Activated CD4-positive, alpha-beta T cell treated with anti-CD3 and anti-CD28 coated beads, Interleukin-10, Interleukin-2, amounts not matched to agents 100 ng/mL and 50 ng/mL, durations not matched to agents 16 hours and 8 hours (primary cell): ENCODE measurements around the gene SETD5.

Experiments used
- DNase-seq: peaks from one replicate; pipeline ENCODE4 v3.0.0-alpha.2; 2020

The SETD5 gene

DNA sequence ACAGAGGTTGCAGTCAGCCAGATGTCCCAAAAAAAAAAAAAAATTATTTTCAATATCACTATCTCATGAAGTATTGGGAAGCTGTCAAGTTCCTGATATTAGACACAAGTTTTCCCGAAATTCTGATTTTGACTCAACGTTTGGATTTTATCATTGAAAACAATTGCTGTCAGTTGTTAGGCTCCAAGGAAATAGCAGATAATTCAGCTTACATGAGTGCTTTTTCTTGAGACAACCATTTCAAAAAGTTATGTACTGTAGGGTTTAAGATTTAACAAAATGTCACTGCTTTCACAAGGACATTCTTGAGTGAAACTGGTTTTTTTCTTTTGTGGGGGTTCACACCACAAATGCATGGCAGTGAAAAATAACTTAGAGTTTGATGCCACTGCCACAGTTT, 9.3 kb upstream of the SETD5 start:
- no peak for DNase-seq

DNA sequence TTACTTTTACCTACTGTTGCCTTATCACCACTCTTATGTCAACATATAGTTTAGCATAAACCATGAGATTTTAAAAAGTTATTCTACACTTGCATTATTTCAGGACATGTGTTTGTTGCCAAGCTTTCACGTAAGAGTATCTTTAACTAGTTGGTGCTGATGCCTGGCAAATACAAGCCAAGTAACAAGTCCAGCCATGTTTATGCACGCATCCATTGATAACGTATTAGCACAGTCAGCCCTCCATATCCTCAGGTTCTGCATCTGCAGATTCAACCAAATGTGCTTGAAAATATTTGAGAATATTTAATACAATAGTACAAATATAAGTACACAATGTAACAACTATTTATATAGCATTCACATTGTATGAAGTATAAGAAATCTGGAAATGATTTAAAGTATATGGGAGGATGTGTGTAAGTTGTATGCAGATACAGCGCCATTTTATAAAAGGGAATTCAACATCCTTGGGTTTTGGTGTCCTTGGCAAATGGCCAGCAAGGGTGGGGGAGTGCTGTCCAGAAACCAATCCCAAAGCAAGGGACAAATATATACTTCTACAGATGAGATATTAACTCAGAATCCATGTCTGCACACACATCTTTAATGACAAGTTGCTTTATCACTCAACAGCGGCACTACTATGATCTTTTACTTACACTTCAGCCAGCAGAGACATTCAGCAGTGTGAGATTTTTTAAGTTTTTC, 8.7 kb upstream of the SETD5 start:
- DNase-seq, result no peak

DNA sequence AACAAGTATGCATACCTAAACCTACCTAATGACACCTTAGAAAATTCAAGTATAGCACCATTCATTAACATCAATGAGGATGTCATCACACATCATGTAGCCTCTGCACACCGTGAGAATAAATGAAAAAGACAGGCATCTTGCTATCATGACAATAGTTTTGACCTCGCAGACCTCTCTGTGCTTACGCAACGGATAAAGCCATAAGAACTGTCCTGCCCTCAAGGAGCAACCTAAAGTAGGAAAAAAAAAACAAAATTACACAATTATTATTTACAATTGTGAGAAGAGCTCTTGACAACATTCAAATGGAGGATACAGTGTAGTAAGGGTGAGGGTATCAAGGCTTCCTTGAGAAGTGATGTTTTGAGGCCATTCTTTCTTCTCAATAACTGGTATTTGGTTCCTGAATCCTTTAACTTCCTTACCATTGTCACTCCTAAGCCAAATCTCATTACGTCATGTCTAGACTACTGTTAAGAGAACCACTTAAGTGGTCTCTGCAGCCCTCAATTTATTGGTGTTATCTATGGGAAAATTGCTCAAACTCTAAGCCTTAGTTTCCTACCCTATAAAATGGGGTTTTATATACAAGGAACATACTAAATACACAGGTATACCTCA, 7.0 kb upstream of the SETD5 start:
- no peak for DNase-seq

DNA sequence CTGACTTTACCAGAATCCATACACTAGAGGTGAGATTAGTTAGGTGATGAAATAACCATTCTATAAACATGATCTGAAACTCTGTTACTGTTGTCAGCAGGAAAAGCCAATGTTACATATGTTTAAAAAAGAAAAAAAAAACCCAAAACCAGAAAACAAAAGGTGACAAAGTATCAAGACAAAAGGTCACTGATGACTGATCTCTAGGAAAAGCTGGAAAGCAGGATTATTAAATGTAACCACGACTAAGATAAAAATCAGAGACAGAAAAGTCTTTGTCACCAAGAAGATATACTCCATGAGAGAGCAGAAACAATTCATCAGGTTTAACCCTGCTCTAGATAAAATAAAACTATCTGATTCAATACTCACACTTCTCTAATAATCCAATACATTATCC, 5.4 kb upstream of the SETD5 start:
- no peak for DNase-seq

DNA sequence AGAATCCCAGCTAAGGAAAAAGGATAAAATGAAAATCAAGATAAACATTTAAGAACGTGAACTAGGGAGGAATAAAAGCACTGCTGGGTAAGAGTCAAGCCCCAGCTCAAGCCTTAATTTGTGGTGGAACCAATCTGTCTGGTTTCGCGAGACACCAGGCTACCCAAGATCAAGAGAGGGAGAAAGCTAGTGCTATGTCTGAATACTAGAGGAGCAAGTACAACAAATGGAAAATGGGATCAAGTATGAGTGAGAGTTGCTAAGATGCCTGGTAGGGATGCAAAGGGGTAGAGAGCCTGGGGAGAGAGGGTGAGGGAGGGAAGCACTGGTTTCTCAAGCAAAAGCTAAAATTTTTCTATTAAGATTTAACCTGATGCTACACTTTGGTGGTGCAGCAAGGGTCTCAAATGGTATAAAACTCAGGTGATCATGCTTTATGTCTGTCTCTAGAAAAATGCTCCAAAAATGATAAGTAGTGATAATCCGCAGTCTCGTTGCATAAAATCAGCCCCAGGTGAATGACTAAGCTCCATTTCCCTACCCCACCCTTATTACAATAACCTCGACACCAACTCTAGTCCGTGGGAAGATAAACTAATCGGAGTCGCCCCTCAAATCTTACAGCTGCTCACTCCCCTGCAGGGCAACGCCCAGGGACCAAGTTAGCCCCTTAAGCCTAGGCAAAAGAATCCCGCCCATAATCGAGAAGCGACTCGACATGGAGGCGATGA, 1.7 kb upstream of the SETD5 start:
- no peak for DNase-seq

DNA sequence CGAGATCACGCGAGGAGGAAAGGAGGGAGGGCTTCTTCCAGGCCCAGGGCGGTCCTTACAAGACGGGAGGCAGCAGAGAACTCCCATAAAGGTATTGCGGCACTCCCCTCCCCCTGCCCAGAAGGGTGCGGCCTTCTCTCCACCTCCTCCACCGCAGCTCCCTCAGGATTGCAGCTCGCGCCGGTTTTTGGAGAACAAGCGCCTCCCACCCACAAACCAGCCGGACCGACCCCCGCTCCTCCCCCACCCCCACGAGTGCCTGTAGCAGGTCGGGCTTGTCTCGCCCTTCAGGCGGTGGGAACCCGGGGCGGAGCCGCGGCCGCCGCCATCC, 1.1 kb upstream of the SETD5 start:
- DNase-seq, result peak; percentile 94

DNA sequence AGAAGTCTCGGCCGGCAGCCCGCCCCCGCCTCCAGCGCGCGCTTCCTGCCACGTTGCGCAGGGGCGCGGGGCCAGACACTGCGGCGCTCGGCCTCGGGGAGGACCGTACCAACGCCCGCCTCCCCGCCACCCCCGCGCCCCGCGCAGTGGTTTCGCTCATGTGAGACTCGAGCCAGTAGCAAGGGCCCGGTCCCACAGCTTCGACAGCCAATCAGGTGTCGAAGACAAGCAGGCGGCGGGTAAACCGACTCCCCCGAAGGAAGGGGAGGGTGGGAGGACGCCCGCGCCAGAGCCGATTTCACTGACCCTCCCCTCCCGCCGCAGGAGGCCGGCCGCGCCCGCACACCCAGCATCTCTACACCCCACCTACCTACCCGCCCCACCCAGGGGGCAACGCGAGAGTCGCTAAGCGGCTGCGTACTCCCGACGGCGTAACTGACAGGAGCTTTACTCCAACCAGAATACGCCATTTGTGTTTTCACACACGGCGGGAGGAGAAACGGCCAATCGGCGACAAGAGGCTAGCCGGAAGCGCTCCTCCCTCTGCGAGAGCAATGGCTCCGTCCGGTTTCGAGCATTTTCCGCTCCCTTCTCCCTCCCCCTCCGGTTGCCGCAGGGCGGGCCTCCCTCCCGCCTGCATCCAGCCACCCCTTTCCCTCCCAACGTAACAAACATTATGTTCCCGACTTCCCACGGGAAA, 633 bp upstream of the SETD5 start:
- DNase-seq, result peak; percentile 99

DNA sequence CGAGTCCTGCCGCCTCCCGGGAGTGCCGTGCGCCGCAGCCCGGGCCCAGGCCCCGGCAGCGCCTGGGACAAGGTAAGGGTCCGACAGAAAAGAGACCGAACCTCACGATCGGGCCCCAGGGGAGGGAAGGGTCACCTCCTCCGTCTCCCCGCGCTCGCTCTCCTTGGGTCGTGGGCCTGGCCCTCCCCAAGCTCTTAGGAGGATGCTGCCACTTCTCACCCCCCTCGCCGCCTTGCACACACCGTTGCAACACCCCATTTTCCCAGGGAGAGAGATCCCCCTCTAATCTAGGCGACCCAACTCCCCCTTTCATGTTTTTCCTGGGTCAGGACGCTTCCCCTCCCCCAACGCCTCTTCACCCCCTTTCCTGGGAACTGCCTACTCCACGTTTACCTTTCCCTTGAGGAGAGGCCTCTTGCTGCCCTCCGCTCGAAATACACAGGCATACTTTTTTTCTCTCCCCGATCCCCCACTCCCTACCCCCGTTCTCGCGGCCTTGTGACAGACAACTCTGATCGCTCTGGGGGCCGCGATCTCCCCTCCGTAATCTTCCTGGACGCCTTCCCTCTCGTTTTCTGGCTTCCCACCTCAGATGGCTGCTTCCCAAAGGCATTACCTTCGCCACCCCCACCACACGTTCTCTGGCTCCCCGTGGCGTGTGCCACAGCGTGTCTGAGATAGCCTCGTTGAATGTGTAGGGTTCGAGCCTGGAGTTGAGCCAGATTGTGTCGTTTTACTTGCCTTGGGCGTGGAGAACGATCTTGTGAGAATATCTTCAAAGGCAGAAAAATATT, 688 bp downstream of the SETD5 start:
- peak; percentile 31 for DNase-seq

DNA sequence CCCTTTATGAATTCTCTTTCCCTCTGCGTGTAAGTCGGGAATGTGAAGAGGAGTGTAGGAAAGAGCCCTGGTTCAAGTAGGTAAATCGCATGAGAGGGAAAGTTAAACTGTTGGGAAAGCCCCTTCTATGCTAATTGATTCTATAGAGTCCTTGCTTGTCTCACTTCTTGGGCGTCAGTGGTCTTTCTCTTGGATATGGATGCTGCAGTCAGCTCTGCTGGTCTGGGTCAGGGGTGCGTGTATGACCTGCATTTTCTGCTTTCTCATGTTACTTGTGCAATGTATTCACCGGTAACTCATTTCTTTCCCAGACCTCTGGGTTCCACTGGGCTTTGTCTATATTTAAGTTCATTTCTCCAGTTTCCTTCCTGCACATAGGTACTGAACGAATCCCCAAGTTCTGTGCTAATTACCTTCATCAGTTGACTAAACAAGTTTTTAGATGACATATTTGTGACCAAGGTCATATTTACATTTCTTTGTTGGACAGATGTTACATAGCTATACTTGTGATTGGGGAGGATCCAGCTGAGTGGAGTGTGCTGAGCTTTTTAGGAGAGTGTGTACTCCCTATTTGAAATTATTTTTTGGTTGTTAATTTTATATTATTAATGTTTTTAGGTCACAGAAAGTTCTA, 1.4 kb downstream of the SETD5 start:
- DNase-seq, result peak; percentile 59

DNA sequence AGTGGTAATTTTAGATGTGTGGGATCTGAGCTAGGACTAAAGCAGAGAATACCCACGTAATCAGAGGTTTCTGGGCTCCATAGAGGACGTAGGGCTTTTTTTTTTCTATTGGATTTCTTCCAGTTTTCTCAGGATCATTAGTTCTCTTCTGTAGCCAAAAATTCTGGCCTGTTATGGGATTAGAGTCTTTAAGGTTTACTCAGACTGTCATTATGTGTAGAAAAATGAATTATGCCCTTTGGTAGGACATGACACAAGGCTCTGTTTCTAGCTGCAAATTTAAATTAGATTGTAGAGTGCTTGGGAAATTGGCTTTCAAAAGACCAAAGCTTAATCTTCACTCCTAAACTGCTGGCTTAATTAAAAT, 1.9 kb downstream of the SETD5 start:
- no peak for DNase-seq

DNA sequence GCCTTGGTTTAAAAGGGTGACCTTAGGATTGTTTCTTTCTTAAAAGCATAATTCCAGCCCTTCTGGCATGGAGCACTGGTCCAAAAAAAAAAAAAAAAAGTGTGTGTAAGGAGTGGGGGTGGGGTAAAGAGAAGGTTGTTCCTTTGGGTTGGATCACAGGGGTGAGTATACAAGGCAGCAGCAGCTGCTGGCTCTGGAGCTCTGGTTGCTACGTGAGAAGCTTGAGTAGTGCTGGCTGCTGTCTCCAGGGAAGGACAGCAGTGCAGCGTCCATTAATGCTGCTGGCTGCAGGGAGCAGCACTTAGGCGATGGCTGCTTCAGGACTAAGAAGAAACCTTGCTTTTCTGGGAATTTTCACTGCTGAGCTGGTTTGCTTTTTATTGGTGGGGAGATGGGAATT, 2.3 kb downstream of the SETD5 start:
- peak; percentile 44 for DNase-seq

DNA sequence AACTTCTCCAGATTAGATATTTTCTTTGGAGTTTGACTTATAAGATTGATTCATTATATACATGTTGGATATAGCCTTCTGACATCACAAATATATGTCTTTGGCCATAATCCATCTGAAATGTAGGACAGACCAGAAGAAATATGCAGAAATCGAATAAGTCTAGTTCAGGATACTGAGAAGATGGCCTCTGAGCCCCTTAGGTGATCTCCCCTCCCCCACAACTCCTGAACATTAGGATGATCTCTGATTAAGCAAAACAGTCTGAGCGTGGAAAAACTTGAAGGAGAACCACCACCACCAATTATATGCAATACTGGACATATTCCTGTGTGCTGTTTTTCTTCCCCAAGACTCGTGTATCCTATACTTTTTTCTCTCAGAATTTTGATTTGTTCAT, 3.2 kb downstream of the SETD5 start:
- DNase-seq, result no peak

DNA sequence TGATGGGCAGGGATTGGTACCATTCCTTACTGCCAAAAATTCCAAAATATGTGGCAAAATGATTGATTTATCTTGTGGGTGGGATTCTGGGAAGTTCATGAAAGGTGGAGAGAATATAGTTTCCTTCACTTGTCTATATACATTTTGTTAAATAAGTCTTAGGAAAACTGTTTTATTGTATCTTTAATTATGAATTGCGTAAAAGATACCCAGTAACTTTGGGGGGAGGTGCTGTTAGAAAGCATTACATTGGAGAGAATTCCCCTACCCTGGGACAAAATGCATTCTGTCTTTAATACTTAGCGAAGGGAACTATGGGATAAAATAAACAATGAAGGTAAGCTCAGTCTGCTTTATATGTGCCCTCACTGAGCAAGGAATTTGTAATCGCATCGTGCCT, 4.6 kb downstream of the SETD5 start:
- DNase-seq, result no peak

DNA sequence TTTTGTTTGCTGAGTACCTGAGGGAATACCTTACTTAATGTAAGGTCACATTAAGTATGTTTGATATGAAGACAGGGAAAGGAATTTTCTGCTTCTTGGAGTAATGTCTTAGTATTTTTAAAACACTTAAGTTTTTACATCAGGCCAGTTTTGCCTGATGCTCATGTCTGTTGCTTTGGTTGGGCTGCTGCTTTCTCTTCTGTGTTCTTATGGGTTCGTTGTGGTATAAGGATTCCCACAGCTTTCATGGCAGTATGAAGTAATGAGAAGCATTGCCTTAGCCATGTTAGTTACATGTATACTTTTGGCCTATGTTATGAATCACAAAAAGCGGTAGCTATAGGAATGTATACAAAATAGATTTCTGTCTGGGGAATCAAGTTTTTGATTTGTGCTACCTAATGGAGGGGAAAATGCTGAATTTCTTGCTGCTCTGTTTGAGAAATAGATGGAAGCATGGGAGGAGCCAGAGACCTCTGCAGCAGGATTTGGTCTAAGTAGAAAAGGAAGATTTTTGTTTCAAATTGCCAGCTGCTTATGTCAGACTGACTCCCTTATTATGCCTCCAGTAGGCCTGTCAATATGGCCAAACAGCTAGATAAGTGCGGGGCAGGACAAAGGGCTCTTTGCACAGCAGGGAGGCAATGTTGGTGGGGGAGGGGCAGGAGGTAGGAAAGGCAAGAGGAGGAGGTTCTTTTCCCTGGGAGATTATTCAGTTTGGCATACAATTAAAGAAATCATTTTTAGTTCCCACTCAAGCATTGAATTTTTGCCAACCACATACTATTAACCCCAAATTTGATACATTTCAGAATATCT, 5.2 kb downstream of the SETD5 start:
- DNase-seq, result no peak

DNA sequence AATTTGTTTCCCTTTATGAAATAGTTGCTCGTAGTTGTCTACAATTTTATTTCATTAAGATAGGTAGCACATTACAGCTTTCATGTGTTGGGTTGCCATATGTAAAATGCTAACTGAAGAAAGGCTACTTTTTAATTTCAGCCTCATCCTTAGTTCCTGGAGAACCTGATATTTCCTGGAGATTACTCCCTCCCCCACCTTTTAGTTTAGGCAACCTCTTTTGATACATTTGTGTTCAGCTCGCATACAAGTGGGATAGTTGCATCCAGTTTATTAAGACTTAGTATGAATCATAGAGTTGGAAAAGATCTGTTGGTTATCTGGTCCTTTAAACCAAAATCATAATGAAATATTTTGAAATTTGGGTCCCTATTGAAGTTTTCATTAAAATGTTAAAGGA, 6.0 kb downstream of the SETD5 start:
- no peak for DNase-seq

DNA sequence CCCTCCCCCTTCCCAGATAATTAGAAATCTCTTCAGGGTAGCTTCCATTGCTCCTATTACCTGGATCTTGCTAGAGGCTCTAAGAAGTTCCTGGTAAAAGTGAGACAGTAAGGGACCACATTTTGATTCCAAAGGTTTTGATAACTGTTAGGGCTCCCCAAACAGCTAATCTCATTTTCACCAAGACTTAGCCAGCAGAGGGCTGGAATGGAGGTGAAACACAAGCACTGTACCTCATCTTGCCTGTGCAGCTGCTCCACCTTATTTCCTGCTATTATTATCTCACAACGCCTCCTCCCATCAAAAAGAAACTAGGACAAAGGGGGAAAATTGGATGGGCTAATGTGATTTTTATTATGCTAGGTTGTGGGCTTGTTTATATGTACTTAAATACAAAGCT, 7.3 kb downstream of the SETD5 start:
- DNase-seq, result no peak

DNA sequence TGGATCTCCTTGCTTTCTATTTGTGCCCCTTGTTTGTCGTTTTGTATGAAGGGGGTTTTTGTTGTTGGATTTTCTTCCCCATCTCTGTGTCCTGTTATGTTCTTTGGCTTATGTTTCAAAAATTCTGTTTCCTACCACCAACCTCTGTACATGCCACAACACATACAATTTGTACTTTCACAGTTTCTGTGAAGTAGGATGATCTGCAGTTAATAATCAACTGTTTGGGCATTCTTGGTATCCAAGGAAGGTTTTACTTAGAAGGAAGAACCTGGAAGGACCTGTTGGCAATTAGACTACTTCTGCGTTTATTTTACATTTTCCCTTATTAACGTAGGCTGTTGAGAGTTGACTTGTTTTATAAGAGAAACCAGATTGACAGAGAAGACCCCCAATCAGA, 8.3 kb downstream of the SETD5 start:
- DNase-seq, result no peak

DNA sequence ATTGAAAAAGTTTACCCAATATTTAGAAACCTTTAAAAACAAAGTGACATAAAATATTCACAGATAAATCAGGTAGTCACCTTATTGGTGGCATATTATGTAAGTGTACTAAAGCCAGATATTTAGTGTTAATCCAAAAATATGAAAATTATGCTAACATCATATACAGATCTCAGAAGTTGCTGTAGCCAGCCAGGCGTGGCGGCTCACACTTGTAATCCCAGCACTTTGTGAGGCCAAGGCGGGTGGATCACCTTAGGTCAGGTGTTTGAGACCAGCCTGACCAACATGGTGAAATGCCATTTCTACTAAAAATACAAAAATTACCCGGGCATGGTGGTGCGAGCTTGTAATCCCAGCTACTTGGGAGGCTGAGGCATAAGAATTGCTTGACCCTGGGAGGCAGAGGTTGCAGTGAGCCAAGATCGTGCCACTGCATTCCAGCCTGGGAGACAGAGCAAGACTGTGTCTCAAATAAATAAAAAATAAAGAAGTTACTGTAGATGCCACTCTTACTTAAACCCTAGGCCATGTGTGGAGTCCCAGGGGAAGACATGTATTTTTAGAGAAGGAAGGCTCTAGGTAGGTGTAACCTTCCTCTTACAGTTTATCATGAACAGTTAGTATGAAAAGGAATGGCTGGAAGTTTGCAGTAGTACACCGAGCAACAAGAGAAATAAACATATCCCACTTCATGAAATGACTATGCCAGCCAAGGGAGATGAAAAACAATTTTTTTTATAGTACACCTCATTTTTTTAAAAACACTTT, 9.6 kb downstream of the SETD5 start:
- DNase-seq, result no peak

DNA sequence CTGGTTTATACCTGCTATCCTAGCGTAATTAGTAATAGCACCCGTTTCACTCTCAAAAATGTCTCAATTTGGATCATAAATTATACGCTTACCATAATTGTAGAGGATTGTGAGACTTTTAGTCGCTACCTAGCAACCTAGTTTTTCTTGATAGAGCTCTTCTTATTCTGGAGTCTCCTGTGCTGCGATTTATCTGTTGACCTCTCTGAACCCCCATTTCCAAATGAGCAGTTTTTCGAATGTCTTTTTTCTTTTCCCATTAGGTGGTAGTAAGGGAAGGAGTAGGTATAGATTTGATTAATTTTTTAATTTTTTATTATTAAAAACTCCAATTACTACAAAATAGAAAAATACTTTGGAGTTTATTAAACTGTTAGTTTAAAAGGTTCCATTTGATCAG, 10.6 kb downstream of the SETD5 start:
- no peak for DNase-seq

DNA sequence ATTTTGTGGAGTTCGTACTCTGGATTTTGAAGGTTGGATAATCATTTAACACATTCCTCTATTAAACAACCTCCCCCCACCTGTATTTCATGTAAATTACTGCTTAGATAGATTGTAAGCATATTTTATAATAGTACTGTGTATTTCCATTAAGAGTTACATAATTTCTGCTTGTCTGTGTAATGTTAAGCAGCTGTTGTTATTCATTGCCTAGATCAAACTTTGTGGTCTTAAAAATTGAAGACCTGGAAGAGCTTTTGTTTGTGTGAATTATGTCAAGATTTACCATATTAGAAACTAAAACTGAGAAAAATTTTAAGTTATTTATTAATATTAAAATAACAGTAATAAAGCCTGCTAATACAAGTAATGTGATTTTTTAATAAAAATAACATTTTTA, 11.1 kb downstream of the SETD5 start:
- no peak for DNase-seq
